SK-MEL-5 (cell line): Measurements from ENCODE around the gene RYR2. TPM values are rescaled to one million over a fixed set of nuclear protein-coding genes. Genes with fewer than 3 reads are reported as not detected.
"Not testable (repeated sequence)": the region's sequence is repeated elsewhere in the genome, so short reads cannot be mapped to it uniquely, and the experiment has no call there.

Source experiments
- DNase-seq: peaks from one replicate; pipeline ENCODE4 v3.0.0-alpha.2; 2016; ENCODE audit warnings: low read depth, low spot score
- in situ Hi-C: cut with HindIII; loops from 2 replicates; pipeline ENCODE4 v1.10.0; 2016; ENCODE audit warnings: low sequenced_read_pairs, high pct_unique_total_duplicates, low pct_unique_long_range_greater_than_20kb
- total RNA-seq: library from RNA; depleted of rRNA; stranded (reverse); fragments of >200 nt; shearing (Covaris generic); gene quantifications from 2 replicates; pipeline ENCODE4 v1.2.3, GENCODE V29; 2014

RYR2 gene
- total RNA-seq, 1 experiment from 2014 or later = 0.29 TPM

DNA sequence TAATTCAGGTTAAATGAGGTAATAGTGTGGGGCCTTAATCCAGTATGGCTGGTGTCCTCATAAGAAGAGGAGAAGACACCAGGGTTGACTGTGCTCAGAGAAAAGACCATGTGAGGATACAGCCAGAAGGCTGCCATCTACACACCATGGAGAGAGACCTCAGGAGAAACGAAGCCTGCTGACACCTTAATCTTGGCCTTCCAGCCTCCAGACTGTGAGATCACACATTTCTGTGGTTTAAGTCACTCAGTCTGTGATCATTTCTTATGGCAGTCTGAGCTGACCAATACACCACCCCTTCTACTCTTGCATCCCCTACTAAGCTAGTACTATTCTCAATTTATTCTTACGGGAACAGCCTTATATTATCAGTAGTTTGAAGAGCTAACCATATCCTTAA is 538.7 kb downstream of the RYR2 start:
- in situ Hi-C loops = no loop called here
- no peak for DNase-seq

GRCh38 chr1:237583270-237583669 is 541.3 kb downstream of the RYR2 start:
- DNase-seq = no peak
- in situ Hi-C loops = no loop called here

DNA sequence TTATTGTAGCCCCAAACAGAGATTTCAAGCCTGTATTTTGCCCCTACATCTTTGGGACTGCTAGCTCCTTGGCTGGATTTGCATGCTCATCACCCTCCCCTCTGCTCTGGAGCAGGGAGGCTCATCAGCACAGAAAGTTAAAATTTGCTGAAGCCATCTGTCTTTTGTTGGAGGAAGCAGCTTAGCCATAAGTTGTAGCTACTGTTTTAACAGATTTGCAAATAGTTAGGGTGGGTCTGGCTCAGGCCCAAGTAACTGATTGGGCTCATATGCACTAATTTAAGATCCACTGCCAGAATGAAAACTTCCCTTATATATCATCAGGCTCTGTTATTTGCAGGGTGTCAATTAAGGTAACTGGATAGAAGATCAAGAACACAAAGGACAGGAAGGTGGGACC is 541.8 kb downstream of the RYR2 start:
- DNase-seq = no peak
- in situ Hi-C loops = no loop called here

- DNase-seq = no peak
- in situ Hi-C loops = no loop called here
Measured at GRCh38 chr1:237590386-237590785, 548.4 kb downstream of the RYR2 start.

GRCh38 chr1:237591353-237591752 is 549.4 kb downstream of the RYR2 start:
- DNase-seq = no peak
- in situ Hi-C loops = no loop called here

DNA sequence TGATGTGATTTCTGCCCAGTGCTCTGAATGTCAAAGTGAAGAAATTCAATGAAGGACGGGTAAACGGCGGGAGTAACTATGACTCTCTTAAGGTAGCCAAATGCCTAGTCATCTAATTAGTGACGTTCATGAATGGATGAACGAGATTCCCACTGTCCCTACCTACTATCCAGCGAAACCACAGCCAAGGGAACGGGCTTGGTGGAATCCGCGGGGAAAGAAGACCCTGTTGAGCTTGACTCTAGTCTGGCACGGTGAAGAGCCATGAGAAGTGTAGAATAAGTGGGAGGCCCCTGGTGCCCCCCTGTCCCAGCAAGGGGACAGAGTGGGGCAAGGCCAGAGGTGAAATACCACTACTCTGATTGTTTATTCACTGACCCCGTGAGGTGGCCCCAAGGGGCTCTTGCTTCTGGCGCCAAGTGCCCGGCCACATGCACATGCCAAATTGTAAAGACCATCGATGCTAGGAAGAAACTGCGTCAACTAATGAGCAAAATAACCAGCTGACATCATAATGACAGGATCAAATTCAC is 561.1 kb downstream of the RYR2 start:
- DNase-seq, in situ Hi-C loops: not testable (repeated sequence)

GRCh38 chr1:237608433-237608832 is 566.4 kb downstream of the RYR2 start:
- no peak for DNase-seq
- in situ Hi-C loops = no loop called here

DNA sequence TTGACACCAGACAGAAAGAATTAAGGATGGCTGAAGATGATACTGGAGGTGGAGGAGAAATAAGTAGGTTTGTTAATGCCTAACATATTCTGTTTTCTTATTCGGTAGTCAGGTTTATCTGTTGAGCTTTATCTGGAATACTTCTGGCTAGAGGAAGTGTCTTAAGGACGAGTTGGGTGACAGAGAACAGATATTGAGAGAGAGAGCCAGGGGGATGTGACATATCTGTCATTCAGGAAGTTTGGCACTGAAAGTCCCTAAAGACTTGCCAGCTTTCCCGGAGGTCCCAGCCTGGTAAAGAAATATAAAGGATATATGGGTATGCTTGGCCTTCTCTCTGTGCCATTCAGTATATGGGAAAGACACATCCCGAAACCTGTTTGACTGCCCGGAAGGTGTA is 568.2 kb downstream of the RYR2 start:
- in situ Hi-C loops = no loop called here
- no peak for DNase-seq

GRCh38 chr1:237613984-237614383 is 572.0 kb downstream of the RYR2 start:
- DNase-seq = no peak
- in situ Hi-C loops = no loop called here

DNA sequence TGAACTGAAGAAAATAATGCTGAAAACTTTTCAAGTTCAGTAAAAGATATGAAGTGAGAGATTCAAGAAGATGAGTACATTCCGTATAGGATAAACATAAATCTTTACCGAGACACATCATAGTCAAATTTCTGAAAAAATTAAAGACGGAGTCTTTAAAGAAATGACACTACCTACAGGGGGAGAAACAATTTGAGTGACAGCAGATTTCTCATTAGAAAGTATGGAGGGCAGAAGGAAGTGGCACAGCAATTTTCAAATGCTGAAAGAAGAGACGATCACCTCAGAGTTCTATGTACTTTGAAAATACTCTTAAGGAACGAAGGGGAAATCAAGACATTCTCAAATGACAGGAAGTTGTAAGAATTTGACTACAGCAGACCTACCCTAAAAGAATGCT is 577.6 kb downstream of the RYR2 start:
- in situ Hi-C loops = no loop called here
- no peak for DNase-seq

DNA sequence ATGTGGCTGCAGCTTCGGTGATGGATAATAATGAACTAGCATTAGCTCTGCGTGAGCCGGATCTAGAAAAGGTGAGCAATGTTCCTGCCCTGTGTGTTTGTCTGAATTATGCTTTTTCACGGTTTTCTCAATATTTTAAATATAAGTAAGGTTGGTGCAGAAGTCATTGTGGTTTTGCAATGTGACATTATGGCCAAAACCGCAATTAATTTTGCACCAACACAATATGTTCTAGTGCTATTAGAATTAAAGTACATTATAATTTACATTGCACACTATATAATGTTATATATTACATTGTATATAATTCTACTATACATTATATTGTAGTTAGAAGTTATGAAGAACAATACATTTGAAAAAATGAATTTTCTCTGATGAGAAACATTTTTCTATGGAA is 592.9 kb downstream of the RYR2 start:
- DNase-seq = no peak

GRCh38 chr1:237638555-237638954 is 596.6 kb downstream of the RYR2 start:
- no peak for DNase-seq
- in situ Hi-C loops = no loop called here

More for the DNA sequence above, 592.9 kb downstream of the RYR2 start:
- in situ Hi-C loops = no loop called here

DNA sequence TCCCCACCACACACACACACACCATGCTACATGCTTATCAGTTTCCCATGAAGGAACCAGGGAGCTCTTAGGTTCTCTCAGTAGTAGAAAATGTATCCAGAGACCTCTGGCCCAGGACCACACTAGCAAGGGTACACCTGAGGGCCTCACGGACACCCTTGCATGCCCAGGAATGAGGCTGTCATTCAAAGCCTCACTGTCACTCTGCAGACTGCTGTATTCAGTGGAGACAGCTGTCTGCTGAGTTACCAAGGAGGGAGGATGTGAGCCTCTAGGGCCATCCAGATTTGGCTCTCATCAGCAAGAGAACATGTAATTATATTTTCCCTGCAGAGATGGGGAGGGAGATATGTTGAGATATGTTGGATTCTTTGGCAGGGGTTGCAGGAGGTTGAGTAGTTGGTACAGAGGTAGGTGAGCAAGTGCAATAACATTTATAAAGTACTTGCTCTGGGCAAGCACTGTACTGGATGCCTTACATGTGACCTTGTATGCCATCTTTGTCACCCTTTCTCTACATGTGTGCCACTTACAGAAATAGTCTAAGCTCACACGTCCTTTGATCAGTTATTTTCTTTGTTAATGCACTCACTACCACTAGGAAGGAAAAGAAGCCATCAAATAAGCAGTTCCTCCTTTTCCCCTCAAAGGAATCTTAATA is 598.2 kb downstream of the RYR2 start:
- in situ Hi-C loops = no loop called here
- DNase-seq = no peak

- in situ Hi-C loops = no loop called here
- no peak for DNase-seq
Measured at GRCh38 chr1:237640966-237641365, 599.0 kb downstream of the RYR2 start.

GRCh38 chr1:237650809-237651208 is 608.8 kb downstream of the RYR2 start:
- no peak for DNase-seq
- in situ Hi-C loops = no loop called here

- no peak for DNase-seq
- in situ Hi-C loops = no loop called here
Measured at GRCh38 chr1:237655778-237656177, 613.8 kb downstream of the RYR2 start.

DNA sequence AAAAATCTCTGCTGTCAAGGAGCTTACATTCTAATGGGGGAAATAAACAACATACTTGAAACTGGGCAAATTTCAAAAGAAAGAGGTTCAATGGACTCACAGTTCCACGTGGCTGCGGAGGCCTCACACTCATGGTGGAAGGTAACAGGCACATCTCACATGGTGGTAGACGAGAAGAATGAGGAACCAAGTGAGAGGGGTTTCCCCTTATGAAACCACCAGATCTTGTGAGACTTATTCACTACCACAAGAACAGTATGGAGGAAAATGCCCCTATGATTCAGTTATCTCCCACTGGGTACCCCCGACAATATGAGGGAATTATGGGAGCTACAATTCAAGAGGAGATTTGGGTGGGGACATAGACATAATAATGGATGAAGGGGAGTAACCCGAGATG is 622.4 kb downstream of the RYR2 start:
- no peak for DNase-seq
- in situ Hi-C loops = no loop called here

DNA sequence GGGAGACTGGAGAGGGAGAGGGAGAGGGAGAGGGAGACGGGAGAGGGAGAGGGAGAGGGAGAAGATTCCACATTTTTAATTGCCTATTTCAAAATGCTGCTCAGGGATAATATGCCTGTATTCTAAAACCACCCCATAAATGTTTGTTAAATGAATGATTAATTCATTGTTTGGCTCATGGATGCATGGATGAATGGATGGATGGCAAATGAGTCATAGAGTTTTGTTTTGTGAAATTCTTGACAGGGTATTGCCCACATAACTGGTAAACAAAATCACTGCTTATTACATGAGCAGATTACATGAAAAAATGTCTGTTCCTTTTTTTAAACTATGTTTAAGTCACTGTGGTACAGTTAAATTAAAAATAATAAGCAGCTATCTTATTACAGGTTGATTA is 628.3 kb downstream of the RYR2 start:
- in situ Hi-C loops = no loop called here

DNA sequence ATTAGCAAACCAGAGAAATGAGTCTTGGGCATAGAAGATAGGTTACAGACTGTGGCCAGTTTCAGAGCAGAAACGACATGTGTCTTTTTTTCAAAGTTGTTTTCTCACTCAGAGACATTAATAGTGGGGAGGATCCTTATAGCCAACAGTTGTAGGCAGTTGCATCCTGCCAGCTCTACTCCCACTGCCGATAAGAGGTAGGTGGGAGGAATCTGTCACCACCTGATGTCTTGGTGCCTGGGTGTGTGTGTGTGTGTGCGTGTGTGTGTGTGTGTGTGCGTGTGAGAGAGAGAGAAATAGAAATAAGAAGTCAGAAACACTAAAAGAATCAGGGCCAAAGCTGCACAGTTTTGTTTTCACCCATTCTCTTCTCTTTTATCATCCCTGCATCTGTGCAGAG is 629.3 kb downstream of the RYR2 start:
- in situ Hi-C loops = no loop called here
- DNase-seq = no peak

More for the DNA sequence above, 628.3 kb downstream of the RYR2 start:
- DNase-seq = no peak

- in situ Hi-C loops = no loop called here
- no peak for DNase-seq
Measured at GRCh38 chr1:237671935-237672334, 630.0 kb downstream of the RYR2 start.
